Natural killer cell treated with Interleukin-12 subunit alpha and Interleukin-12 subunit beta and Interleukin-15 and Interleukin-18, amount 100 ng/mL, for 72 hours (primary cell): ENCODE data around the gene MYOCD. TPM values are rescaled to one million over a fixed set of nuclear protein-coding genes. Genes with fewer than 3 reads are reported as not detected.

Source experiments
- ATAC-seq, 2 donors: fragments of 150-1000 bp; cut with Tn5 transposase in 1 of 2; sonication (Bioruptor Pico), chemical (Tn5 transposase) in 1 of 2; 2 replicates each; pipeline ENCODE4 v1.10.0; 2021
- DNase-seq: peaks from one replicate; pipeline ENCODE4 v3.0.0; 2022; ENCODE audit warnings: low spot score
- H3K27ac Mint-ChIP-seq, 2 donors: 1 replicate in 1 of 2; 2 replicates in 1 of 2; pipeline ENCODE4 v1.8.0; 2022; ENCODE audit warnings: mixed read lengths in 2 of 2, mild to moderate bottlenecking in 1 of 2, moderate library complexity in 1 of 2
- H3K27me3 Mint-ChIP-seq, 2 donors: 1 replicate in 1 of 2; 2 replicates in 1 of 2; pipeline ENCODE4 v1.8.0; 2022; ENCODE audit warnings: mixed read lengths in 2 of 2
- H3K36me3 Mint-ChIP-seq: one replicate; pipeline ENCODE4 v1.8.0; 2022; ENCODE audit warnings: mixed read lengths
- H3K4me1 Mint-ChIP-seq, 2 donors: 1 replicate in 1 of 2; 2 replicates in 1 of 2; pipeline ENCODE4 v1.8.0; 2022; ENCODE audit warnings: low read depth in 2 of 2, mixed read lengths in 2 of 2, mild to moderate bottlenecking in 1 of 2
- H3K4me3 Mint-ChIP-seq: one replicate; pipeline ENCODE4 v1.8.0; 2022; ENCODE audit warnings: mixed read lengths
- H3K9me3 Mint-ChIP-seq: 2 replicates; pipeline ENCODE4 v1.8.0; 2022; ENCODE audit warnings: mixed read lengths
- total RNA-seq, 2 donors: library from RNA; stranded (reverse); gene quantifications; one replicate each; pipeline ENCODE4 v1.2.3, GENCODE V29; 2022

Gene MYOCD
- total RNA-seq, 2 donors from 2014 or later, result not detected

GRCh38 chr17:12773153-12773552, 107.5 kb downstream of the MYOCD start:
- H3K9me3 Mint-ChIP-seq, result peaks cover 2% of the 10 kb centered on the region
- DNase-seq, result no peak
- no peak overlapping the region for H3K4me3 Mint-ChIP-seq
- ATAC-seq, result no peak
- H3K36me3 Mint-ChIP-seq, result no peaks in the 10 kb centered on the region
- H3K27ac Mint-ChIP-seq, result no peak overlapping the region
- H3K4me1 Mint-ChIP-seq, result no peaks in the 10 kb centered on the region
- no peaks in the 10 kb centered on the region for H3K27me3 Mint-ChIP-seq

GRCh38 chr17:12789075-12789480, 123.4 kb downstream of the MYOCD start:
- Mint-ChIP-seq H3K9me3 (peaks cover 3% of the 10 kb centered on the region), H3K27ac (no peak overlapping the region), H3K36me3 (no peaks in the 10 kb centered on the region), H3K27me3 (peaks cover 17 to 35% of the 10 kb centered on the region in 2 donors), H3K4me3 (no peak overlapping the region), H3K4me1 (peaks cover 5% of the 10 kb centered on the region in 2 donors)
- no peak for DNase-seq
- no peak for ATAC-seq

- ATAC-seq, result peak; percentile 60 to 61
- H3K27ac Mint-ChIP-seq, result no peak within 1 kb of the TSS
- no peaks in the 10 kb centered on the region for H3K36me3 Mint-ChIP-seq
- peak within 1 kb of the TSS; percentile 59 for H3K4me3 Mint-ChIP-seq
- H3K9me3 Mint-ChIP-seq, result peaks cover 3% of the 10 kb centered on the region
- peaks cover 5% of the 10 kb centered on the region in 2 donors for H3K4me1 Mint-ChIP-seq
- DNase-seq, result no peak
- H3K27me3 Mint-ChIP-seq, result peaks cover 17 to 36% of the 10 kb centered on the region in 2 donors
Measured at GRCh38 chr17:12789481-12790248, 124.0 kb downstream of the MYOCD start, which contains the start of gene ARHGAP44. ARHGAP44 (plus strand) TSS chr17:12789498; CDS start chr17:12789839, 341 bp downstream.

GRCh38 chr17:12790249-12791106, 124.8 kb downstream of the MYOCD start:
- no peak for ATAC-seq
- DNase-seq, result no peak
- Mint-ChIP-seq H3K4me1 (peaks cover 5% of the 10 kb centered on the region in 2 donors), H3K27me3 (peaks cover 17 to 32% of the 10 kb centered on the region in 2 donors), H3K27ac (no peak overlapping the region), H3K4me3 (peak overlapping the region; percentile 59), H3K9me3 (peaks cover 3% of the 10 kb centered on the region), H3K36me3 (no peaks in the 10 kb centered on the region)

- Mint-ChIP-seq H3K4me3 (no peak overlapping the region), H3K4me1 (peaks cover 4% of the 10 kb centered on the region in 2 donors), H3K27me3 (peaks cover 9 to 35% of the 10 kb centered on the region in 2 donors), H3K36me3 (no peaks in the 10 kb centered on the region), H3K27ac (no peak overlapping the region), H3K9me3 (peaks cover 5% of the 10 kb centered on the region)
- ATAC-seq, result no peak
- no peak for DNase-seq
Measured at GRCh38 chr17:12794919-12795532, 129.3 kb downstream of the MYOCD start.

- Mint-ChIP-seq H3K36me3 (no peaks in the 10 kb centered on the region), H3K9me3 (peaks cover 8% of the 10 kb centered on the region), H3K27ac (no peak overlapping the region), H3K4me1 (no peaks in the 10 kb centered on the region), H3K27me3 (peaks cover 0 to 13% of the 10 kb centered on the region in 2 donors), H3K4me3 (no peak overlapping the region)
- DNase-seq, result no peak
- ATAC-seq, result no peak
Measured at GRCh38 chr17:12800855-12801365, 135.2 kb downstream of the MYOCD start.

GRCh38 chr17:12806630-12807029, 140.9 kb downstream of the MYOCD start:
- H3K9me3 Mint-ChIP-seq, result peaks cover 23% of the 10 kb centered on the region
- H3K4me3 Mint-ChIP-seq, result no peak overlapping the region
- ATAC-seq (no peak), DNase-seq (no peak)
- peaks cover 9% of the 10 kb centered on the region for H3K36me3 Mint-ChIP-seq
- H3K27me3 Mint-ChIP-seq, result no peaks in the 10 kb centered on the region
- H3K27ac Mint-ChIP-seq, result no peak overlapping the region
- H3K4me1 Mint-ChIP-seq, result no peaks in the 10 kb centered on the region

- Mint-ChIP-seq H3K9me3 (peaks cover 23% of the 10 kb centered on the region), H3K27me3 (no peaks in the 10 kb centered on the region), H3K27ac (no peak overlapping the region), H3K4me1 (no peaks in the 10 kb centered on the region), H3K4me3 (no peak overlapping the region), H3K36me3 (peaks cover 9% of the 10 kb centered on the region)
- no peak for ATAC-seq
- no peak for DNase-seq
Measured at GRCh38 chr17:12808723-12809122, 143.0 kb downstream of the MYOCD start.

GRCh38 chr17:12812877-12813276, 147.2 kb downstream of the MYOCD start:
- no peaks in the 10 kb centered on the region for H3K4me1 Mint-ChIP-seq

GRCh38 chr17:12813664-12814063, 148.0 kb downstream of the MYOCD start:
- H3K27me3 Mint-ChIP-seq, result peaks cover 0 to 13% of the 10 kb centered on the region in 2 donors
- DNase-seq, result no peak
- no peaks in the 10 kb centered on the region for H3K36me3 Mint-ChIP-seq
- no peaks in the 10 kb centered on the region for H3K4me1 Mint-ChIP-seq
- H3K9me3 Mint-ChIP-seq, result peaks cover 15% of the 10 kb centered on the region
- no peak for ATAC-seq
- H3K4me3 Mint-ChIP-seq, result no peak overlapping the region
- no peak overlapping the region for H3K27ac Mint-ChIP-seq

More at GRCh38 chr17:12812877-12813276, 147.2 kb downstream of the MYOCD start:
- H3K36me3 Mint-ChIP-seq, result no peaks in the 10 kb centered on the region
- peaks cover 0 to 13% of the 10 kb centered on the region in 2 donors for H3K27me3 Mint-ChIP-seq
- DNase-seq (no peak), ATAC-seq (no peak)
- peaks cover 15% of the 10 kb centered on the region for H3K9me3 Mint-ChIP-seq
- H3K27ac Mint-ChIP-seq, result no peak overlapping the region
- no peak overlapping the region for H3K4me3 Mint-ChIP-seq

- no peaks in the 10 kb centered on the region for H3K4me1 Mint-ChIP-seq
- no peak for ATAC-seq
- peaks cover 0 to 13% of the 10 kb centered on the region in 2 donors for H3K27me3 Mint-ChIP-seq
- DNase-seq, result no peak
- peaks cover 6% of the 10 kb centered on the region for H3K9me3 Mint-ChIP-seq
- H3K27ac Mint-ChIP-seq, result no peak overlapping the region
- H3K36me3 Mint-ChIP-seq, result no peaks in the 10 kb centered on the region
- H3K4me3 Mint-ChIP-seq, result no peak overlapping the region
Measured at GRCh38 chr17:12814718-12815117, 149.0 kb downstream of the MYOCD start.

GRCh38 chr17:12815642-12816141, 150.0 kb downstream of the MYOCD start:
- ATAC-seq (no peak), DNase-seq (no peak)
- H3K9me3 Mint-ChIP-seq, result peaks cover 7% of the 10 kb centered on the region
- H3K27me3 Mint-ChIP-seq, result peaks cover 0 to 13% of the 10 kb centered on the region in 2 donors
- H3K4me3 Mint-ChIP-seq, result no peak overlapping the region
- no peaks in the 10 kb centered on the region for H3K36me3 Mint-ChIP-seq
- H3K4me1 Mint-ChIP-seq, result no peaks in the 10 kb centered on the region
- H3K27ac Mint-ChIP-seq, result no peak overlapping the region
